ENCODE measurements around the gene TCP11L1.
A peak's percentile ranks its signal among the peaks of the same experiment; 100 is the strongest.

TCP11L1 gene, protein sequence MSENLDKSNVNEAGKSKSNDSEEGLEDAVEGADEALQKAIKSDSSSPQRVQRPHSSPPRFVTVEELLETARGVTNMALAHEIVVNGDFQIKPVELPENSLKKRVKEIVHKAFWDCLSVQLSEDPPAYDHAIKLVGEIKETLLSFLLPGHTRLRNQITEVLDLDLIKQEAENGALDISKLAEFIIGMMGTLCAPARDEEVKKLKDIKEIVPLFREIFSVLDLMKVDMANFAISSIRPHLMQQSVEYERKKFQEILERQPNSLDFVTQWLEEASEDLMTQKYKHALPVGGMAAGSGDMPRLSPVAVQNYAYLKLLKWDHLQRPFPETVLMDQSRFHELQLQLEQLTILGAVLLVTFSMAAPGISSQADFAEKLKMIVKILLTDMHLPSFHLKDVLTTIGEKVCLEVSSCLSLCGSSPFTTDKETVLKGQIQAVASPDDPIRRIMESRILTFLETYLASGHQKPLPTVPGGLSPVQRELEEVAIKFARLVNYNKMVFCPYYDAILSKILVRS

GRCh38 chr11:33039274-33040032 is at the start of gene TCP11L1:
Gene TCP11L1 (plus strand): TSS chr11:33039572. CDS start chr11:33043774, 4,202 bp downstream.
- DNase-seq (ENCODE audit: low read depth in 2 of 2) = peak; percentile 84 to 85

- no peak for DNase-seq (ENCODE audit: low read depth in 2 of 2)
Observed at GRCh38 chr11:32990481-32990880, 48.9 kb upstream of the TCP11L1 start.

DNA sequence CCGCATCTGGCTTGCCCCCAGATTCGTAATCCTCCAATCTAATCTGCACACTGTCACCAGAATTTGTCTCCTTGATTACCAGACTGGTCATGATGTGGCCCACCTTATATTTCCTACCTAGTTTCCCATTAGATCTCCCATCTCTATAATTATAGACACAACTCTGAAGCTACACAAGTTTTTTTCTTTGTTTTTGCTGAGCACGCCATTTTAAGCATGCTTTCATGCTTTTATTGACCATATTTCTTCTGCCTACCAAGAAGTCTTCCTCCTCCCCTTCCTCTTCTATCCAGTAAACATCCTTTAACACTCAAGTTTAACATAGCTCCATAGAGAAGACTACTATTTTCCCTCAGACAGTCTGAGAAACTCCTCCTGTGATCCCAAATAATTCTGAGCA is 47.9 kb upstream of the TCP11L1 start:
- no peak for DNase-seq (ENCODE audit: low read depth in 2 of 2)

GRCh38 chr11:32991898-32992297 is 47.5 kb upstream of the TCP11L1 start:
- no peak for DNase-seq (ENCODE audit: low read depth in 2 of 2)

GRCh38 chr11:33000181-33000580 is 39.2 kb upstream of the TCP11L1 start:
- DNase-seq (ENCODE audit: low read depth in 2 of 2) = peak; percentile 60 to 61

DNA sequence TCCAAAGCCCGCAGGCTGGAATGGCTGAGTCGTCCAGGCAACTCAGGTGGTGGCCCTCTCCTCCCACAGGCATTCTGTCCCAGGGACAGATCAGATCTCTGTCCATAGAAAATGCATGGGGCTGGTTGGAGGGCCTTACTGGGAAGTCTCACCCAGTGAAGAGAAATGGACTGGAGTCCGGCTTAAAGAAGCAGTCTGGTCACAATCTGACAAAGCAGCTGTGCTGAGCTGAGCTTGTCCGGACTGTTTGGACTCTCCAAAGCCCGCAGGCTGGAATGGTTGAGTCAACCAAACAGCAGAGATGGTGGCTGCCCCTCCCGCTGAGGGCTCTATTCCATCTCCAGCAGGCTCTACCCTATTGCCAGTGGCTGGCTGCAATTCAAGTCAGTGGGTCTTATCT is 38.1 kb upstream of the TCP11L1 start:
- DNase-seq (ENCODE audit: low read depth in 2 of 2) = no peak

GRCh38 chr11:33001751-33002542 is 37.4 kb upstream of the TCP11L1 start:
- DNase-seq (ENCODE audit: low read depth in 2 of 2) = no peak

DNA sequence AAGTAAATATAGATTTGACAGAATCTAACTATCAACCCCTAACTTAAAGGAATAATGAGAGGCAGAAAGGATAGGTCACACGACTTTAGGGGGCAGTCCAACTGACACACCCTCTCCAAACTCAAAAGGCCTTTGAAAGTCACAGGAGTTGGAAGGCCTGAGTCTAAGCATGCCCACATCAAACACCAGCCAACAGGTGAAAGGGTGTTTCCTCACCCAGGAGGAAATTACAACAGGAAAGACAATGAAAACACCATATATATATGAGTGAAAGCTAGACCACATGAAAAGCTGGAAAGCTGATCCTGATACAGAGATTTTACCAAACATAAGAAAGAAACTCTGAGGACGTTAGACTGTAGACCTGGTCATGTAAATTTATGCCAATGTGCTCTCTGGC is 34.2 kb upstream of the TCP11L1 start:
- DNase-seq (ENCODE audit: low read depth in 2 of 2) = no peak

DNA sequence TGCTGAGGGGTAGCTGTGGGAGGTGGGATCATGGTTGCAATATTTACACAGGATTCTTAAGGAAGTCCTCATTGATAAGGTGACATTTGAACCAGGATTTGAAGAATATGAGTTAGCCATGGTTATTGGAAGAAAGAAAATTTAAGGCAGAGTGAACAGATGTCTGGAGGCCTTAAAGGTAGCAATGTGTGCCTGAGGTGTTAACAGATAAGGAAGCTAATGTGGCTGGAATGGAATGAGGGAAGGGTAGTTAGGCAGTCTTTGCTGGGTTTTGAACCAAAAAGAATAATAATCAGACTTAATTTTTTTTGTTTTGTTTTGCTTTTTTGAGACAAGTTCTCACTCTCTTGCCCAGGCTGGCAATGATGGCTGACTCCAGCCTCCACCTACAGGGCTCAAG is 33.4 kb upstream of the TCP11L1 start:
- no peak for DNase-seq (ENCODE audit: low read depth in 2 of 2)

DNA sequence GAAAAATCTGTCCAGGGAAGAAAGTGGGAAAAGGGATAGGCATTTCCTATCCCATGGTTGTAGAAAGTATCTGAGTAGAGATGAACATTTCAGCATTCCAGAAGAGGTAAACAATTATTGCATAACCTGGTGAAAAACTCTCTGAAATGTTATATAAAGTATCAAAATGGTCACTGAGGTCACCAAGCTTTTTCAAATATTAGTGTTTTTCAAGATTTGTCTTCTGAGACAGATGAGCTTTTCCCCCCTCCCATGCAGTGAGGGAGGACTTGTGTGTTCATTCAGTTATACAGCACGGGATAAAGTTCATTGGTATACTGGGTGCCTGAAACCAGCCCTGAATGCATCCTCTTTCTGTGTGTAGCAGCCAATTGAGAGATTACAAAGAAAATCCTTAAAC is 25.6 kb upstream of the TCP11L1 start:
- DNase-seq (ENCODE audit: low read depth in 2 of 2) = no peak

DNA sequence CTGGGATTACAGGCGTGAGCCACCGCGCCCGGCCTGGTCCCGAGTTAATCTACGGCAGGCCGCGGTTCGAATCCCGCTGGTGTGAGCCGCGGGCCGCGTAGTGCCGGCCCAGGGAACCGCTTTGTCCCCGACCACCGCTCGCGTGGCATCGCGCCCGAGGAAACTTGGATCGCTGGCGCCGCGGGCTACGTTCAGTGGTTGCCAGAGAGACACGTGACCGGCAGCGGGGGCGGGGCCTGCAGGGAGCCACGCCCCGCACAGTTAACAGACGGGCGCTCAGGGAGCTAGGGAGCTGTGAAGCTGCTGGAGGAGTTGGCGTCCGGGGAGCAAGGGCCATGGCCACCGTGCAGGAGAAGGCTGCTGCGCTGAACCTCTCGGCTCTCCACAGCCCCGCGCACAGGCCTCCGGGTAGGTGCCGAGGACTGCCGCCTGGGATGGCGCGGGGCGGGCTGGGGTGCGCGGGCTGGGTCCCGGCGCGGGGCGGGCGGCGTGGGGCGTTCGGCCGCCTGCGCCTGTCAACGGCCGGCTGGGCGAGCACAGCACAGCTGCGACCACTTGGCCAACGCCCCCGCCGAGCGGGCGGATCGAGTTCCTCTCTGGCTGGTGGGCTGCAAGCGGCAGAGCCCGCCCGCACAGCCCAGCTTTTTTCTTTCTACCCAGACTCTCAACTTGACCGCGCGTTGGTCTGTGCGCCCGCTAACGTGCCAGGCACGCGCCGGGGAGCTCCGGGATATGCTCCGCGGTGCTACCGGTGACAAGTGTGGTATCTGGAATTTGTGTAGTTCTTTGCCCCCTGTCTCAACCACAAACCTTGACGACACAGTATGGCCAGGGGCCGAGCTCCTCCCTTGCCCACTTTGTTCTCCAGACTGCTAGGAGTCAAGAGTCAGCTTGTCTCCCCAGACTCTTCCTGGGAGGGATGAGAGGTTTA is 23.5 kb upstream of the TCP11L1 start, which contains the start of gene DEPDC7:
Gene DEPDC7, plus strand, starts transcription at position 258 of the 931 bp plus-strand sequence. Its CDS starts 78 bp downstream, at position 336.
- DNase-seq (ENCODE audit: low read depth in 2 of 2) = peak; percentile 67 to 70

GRCh38 chr11:33016654-33017053 is 22.7 kb upstream of the TCP11L1 start:
- no peak for DNase-seq (ENCODE audit: low read depth in 2 of 2)

- DNase-seq (ENCODE audit: low read depth in 2 of 2) = no peak
Observed at GRCh38 chr11:33017478-33017877, 21.9 kb upstream of the TCP11L1 start.

DNA sequence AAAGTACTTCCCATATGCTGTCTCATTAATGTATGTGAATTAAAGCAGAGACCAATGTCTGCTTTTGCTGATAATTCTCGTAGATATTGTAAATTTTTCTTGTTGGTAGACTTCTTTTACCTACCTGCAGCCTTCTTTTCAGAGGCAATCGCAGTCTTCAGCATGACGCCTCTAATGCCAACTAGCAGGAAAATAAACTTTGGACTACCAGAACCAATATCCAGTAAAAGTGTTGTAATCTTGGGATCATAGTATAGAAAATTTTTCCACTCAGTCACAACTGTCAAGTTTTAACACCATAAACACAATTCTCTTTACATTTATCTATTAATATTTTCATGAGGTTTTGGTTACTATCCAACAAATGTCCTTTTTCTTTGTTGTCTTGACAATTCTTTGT is 21.4 kb upstream of the TCP11L1 start:
- no peak for DNase-seq (ENCODE audit: low read depth in 2 of 2)

DNA sequence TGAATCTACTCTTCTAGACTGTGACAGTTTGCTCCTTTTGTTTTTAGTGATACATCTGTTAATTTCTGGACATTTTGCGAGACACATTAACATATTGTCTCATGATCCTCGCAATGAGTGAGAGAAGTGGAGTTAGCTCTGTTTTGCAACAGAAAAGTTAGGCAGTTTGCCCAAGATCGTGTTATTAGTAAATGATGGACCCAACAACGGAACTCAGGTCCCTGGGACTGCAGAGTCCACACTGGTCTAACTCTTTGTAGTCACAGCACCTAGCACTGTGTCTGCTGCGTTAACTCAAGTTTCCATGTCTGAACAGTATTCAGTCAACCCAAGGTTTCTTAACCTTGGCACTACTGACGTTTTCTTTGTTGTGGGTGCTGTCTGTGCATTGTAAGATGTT is 20.5 kb upstream of the TCP11L1 start:
- no peak for DNase-seq (ENCODE audit: low read depth in 2 of 2)

GRCh38 chr11:33021501-33021900 is 17.9 kb upstream of the TCP11L1 start:
- DNase-seq (ENCODE audit: low read depth in 2 of 2) = no peak

DNA sequence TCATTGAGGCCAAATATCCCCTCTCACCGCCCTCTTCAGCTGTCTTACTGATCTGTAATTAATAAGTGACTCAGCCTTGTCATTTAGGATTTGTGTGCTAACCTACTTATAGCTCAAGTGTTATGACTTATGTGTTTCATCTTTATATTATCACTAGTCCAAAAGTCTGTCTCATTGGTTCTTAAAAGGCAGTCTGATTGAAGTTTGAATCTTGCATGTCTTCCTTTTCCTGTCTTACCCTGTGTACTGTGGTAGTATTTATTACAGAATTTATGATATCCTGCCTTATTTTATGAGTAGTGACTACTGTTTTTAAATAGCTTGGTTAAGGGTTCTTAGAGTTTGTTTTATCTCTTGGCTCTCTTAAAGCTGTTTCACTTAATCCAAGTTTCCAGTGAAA is 17.4 kb upstream of the TCP11L1 start:
- DNase-seq (ENCODE audit: low read depth in 2 of 2) = no peak

- no peak for DNase-seq (ENCODE audit: low read depth in 2 of 2)
Observed at GRCh38 chr11:33025339-33025722, 14.0 kb upstream of the TCP11L1 start.

DNA sequence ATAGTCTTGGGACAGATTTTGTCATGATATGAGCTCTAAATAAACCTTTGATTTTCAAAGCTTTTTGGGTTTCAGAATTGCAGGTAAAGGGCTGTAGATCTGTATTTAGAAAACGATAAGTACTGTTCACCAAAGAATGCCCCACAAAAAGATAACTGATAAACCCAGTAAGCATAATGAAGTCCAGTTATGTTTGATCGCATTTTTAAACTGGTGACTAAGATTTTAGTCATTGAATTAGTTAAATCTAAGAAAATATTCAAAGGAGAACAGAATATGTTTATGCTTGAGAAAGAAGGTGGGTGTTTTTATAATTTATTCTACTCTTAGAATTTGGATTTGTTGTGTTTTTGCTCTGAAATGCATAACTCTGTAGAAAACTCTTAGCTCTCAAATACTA is 12.1 kb upstream of the TCP11L1 start:
- DNase-seq (ENCODE audit: low read depth in 2 of 2) = no peak

GRCh38 chr11:33027846-33028536 is 11.4 kb upstream of the TCP11L1 start:
- DNase-seq (ENCODE audit: low read depth in 2 of 2) = no peak

Data from fibroblast of skin of left biceps (primary cell).